Keratinocyte (primary cell): Measurements from ENCODE around the gene LRP1B. TPM values are rescaled to one million over a fixed set of nuclear protein-coding genes. Genes with fewer than 3 reads are reported as not detected.

Source experiments
- DNase-seq: peaks from one replicate; pipeline ENCODE4 v3.0.0-alpha.2; 2011; ENCODE audit warnings: low read depth, missing footprints, low spot score
- FAIRE-seq: peaks from 2 replicates; lab custom pipeline; 2011; peaks lifted over from hg19 to GRCh38; lab: Jason Lieb, UNC
- H2AFZ ChIP-seq: 2 replicates; pipeline ENCODE4 v1.6.0; 2012; ENCODE audit warnings: low read length, control low read depth, inconsistent platforms; ENCODE audit not compliant: control insufficient read depth
- H3K27ac ChIP-seq: 2 replicates; pipeline ENCODE4 v1.5.1; 2011; ENCODE audit warnings: low read length; ENCODE audit not compliant: control insufficient read depth, insufficient read depth
- H3K27me3 ChIP-seq: 3 replicates; pipeline ENCODE4 v1.6.0; 2011; ENCODE audit warnings: low read length; ENCODE audit not compliant: control insufficient read depth, insufficient read depth; ENCODE audit errors: extremely low read depth
- H3K36me3 ChIP-seq, 2 experiments: 2 replicates in 1 of 2; 3 replicates in 1 of 2; pipeline ENCODE4 v1.5.1; 2011; ENCODE audit warnings: low read length in 2 of 2, mild to moderate bottlenecking in 1 of 2; ENCODE audit not compliant: control insufficient read depth in 2 of 2, insufficient read depth in 2 of 2; ENCODE audit errors: extremely low read depth in 1 of 2
- H3K4me1 ChIP-seq: 3 replicates; pipeline ENCODE4 v1.5.1; 2011; ENCODE audit warnings: low read length; ENCODE audit not compliant: control insufficient read depth, insufficient read depth; ENCODE audit errors: extremely low read depth
- H3K4me2 ChIP-seq: 3 replicates; pipeline ENCODE4 v1.6.0; 2011; ENCODE audit warnings: low read depth, low read length; ENCODE audit not compliant: control insufficient read depth, insufficient read depth; ENCODE audit errors: extremely low read depth
- H3K4me3 ChIP-seq, 3 experiments: fragments of 200-600 bp in 1 of 3; sonication (generic) in 1 of 3; 2 replicates in 2 of 3; 3 replicates in 1 of 3; pipeline ENCODE4 v1.5.1; 2011 to 2016; ENCODE audit warnings: low read length in 3 of 3, mild to moderate bottlenecking in 3 of 3, control low read depth in 2 of 3, inconsistent platforms in 1 of 3, low read depth in 1 of 3, mixed read lengths in 1 of 3, mixed run types in 1 of 3, moderate library complexity in 1 of 3; ENCODE audit not compliant: control insufficient read depth in 2 of 3, insufficient read depth in 2 of 3; ENCODE audit errors: extremely low read depth in 1 of 3
- H3K79me2 ChIP-seq: 2 replicates; pipeline ENCODE4 v1.6.0; 2012; ENCODE audit warnings: low read length; ENCODE audit not compliant: control insufficient read depth, insufficient read depth
- H3K9ac ChIP-seq: 3 replicates; pipeline ENCODE4 v1.6.0; 2011; ENCODE audit warnings: low read length; ENCODE audit not compliant: control insufficient read depth, insufficient read depth; ENCODE audit errors: extremely low read depth
- H3K9me1 ChIP-seq: 3 replicates; pipeline ENCODE4 v1.6.0; 2011; ENCODE audit warnings: low read length; ENCODE audit not compliant: control insufficient read depth, insufficient read depth; ENCODE audit errors: extremely low read depth
- H3K9me3 ChIP-seq: 2 replicates; pipeline ENCODE4 v1.5.1; 2012; ENCODE audit warnings: low read depth, low read length; ENCODE audit not compliant: control insufficient read depth
- H4K20me1 ChIP-seq: 3 replicates; pipeline ENCODE4 v1.6.0; 2011; ENCODE audit warnings: low read length; ENCODE audit not compliant: control insufficient read depth, insufficient read depth; ENCODE audit errors: extremely low read depth
- EZH2 ChIP-seq: IDR thresholded peaks from one replicate; pipeline ENCODE4 v1.6.1; 2012; ENCODE audit warnings: inconsistent platforms, mild to moderate bottlenecking, low read length, moderate library complexity
- dilution Hi-C: fragments of 300-500 bp; cut with MboI; formaldehyde crosslinking; loops from one replicate; pipeline ENCODE4 v1.7.0; 2020; ENCODE audit warnings: low sequenced_read_pairs; ENCODE audit not compliant: extremely low pct_ligation_motif_present
- polyA plus RNA-seq, 5 experiments: library from polyadenylated mRNA; depleted of rRNA in 3 of 5; stranded (reverse) in 3 of 5; stranded (forward) in 1 of 5; unstranded in 1 of 5; fragments of >200 nt; gene quantifications; 1 replicate in 1 of 5; 2 replicates in 3 of 5; 3 replicates in 1 of 5; pipeline versions ENCODE4 v1.2.1 to v1.2.3, GENCODE V29; 2011 to 2012; ENCODE audit warnings: missing spikeins in 2 of 5, low read depth in 1 of 5, low replicate concordance in 1 of 5
- TF ChIP-seq, protein P1 (sequence below), 3 experiments: IDR thresholded peaks in 1 of 3; conservative IDR thresholded peaks in 1 of 3; optimal IDR thresholded peaks in 1 of 3; 2 replicates in 2 of 3; 3 replicates in 1 of 3; pipeline versions ENCODE3 to v1.5.1; 2011; ENCODE audit warnings: low read length in 3 of 3, mild to moderate bottlenecking in 3 of 3, moderate library complexity in 2 of 3, control low read depth in 1 of 3, inconsistent platforms in 1 of 3; ENCODE audit not compliant: insufficient read depth in 2 of 3; ENCODE audit errors: extremely low read depth in 1 of 3

Gene LRP1B
- polyA plus RNA-seq, 1 donor (not counting 4 experiments of a cell fraction or from before 2014, with no cell fraction given), result not detected

DNA sequence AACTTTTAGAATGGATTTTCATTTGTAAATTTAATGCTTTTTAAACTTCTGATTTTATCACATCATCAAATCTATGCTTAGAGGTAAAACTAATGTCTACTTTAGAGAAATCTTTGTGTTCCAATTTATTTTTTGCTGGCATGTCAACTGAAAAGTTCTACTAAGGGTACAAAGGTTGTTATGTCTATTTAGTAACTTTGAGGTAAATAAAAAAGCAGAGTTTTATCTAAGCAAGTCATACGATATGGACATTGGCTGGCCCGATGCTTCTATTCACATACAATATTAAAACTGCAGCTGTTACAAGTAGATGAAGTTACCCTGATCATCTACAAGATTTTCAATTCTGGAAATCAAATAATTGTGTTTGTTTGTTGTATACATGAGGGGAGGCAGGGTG, 1575.1 kb downstream of the LRP1B start:
- H3K27me3 ChIP-seq, result no peaks in the 10 kb centered on the region
- H3K9me1 ChIP-seq, result no peaks in the 10 kb centered on the region
- H3K9ac ChIP-seq, result no peak overlapping the region
- no peak overlapping the region for H2AFZ ChIP-seq
- no peaks in the 10 kb centered on the region for H4K20me1 ChIP-seq
- dilution Hi-C loops, result no loop called here
- no peak overlapping the region for H3K4me2 ChIP-seq
- H3K9me3 ChIP-seq, result no peaks in the 10 kb centered on the region
- no peak overlapping the region for H3K27ac ChIP-seq
- H3K4me3 ChIP-seq, result no peak overlapping the region
- no peak for FAIRE-seq
- H3K79me2 ChIP-seq, result no peaks in the 10 kb centered on the region
- no peak for DNase-seq
- TF ChIP-seq EZH2, result no peak
- TF ChIP-seq, protein P1, sequence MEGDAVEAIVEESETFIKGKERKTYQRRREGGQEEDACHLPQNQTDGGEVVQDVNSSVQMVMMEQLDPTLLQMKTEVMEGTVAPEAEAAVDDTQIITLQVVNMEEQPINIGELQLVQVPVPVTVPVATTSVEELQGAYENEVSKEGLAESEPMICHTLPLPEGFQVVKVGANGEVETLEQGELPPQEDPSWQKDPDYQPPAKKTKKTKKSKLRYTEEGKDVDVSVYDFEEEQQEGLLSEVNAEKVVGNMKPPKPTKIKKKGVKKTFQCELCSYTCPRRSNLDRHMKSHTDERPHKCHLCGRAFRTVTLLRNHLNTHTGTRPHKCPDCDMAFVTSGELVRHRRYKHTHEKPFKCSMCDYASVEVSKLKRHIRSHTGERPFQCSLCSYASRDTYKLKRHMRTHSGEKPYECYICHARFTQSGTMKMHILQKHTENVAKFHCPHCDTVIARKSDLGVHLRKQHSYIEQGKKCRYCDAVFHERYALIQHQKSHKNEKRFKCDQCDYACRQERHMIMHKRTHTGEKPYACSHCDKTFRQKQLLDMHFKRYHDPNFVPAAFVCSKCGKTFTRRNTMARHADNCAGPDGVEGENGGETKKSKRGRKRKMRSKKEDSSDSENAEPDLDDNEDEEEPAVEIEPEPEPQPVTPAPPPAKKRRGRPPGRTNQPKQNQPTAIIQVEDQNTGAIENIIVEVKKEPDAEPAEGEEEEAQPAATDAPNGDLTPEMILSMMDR (optimal IDR thresholded peaks at IDR 0.05 in 1 of 3, IDR thresholded peaks at IDR 0.05 in 1 of 3, conservative IDR thresholded peaks at IDR 0.05 in 1 of 3; ENCODE audit: extremely low read depth in 1 of 3, insufficient read depth in 2 of 3, low read length in 3 of 3), result no peak
- H3K36me3 ChIP-seq, result no peaks in the 10 kb centered on the region
- H3K4me1 ChIP-seq, result no peaks in the 10 kb centered on the region

DNA sequence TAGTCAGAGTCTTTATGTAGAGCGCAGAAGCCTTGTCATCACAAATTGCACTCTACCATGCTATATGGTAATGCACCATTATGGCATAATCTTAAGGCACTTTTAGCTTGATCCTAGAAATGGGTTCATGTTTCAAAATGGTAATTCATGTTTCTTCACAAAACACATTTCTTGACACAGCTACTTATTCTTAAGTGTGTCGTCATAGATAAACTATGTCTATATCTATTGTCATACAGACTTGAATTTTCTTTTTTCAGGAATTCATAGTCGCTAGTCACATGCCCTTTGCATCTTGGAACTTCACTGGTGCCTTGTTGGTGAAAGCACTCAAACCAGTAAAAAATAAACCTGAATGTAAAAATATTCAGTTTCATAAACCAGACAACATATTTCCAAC, 1578.2 kb downstream of the LRP1B start:
- Histone ChIP-seq H3K79me2 (no peaks in the 10 kb centered on the region), H3K9me3 (no peaks in the 10 kb centered on the region), H3K27me3 (no peaks in the 10 kb centered on the region), H3K27ac (no peak overlapping the region), H3K9me1 (no peaks in the 10 kb centered on the region), H3K36me3 (no peaks in the 10 kb centered on the region), H3K9ac (no peak overlapping the region), H3K4me3 (no peak overlapping the region), H3K4me1 (no peaks in the 10 kb centered on the region), H4K20me1 (no peaks in the 10 kb centered on the region), H2AFZ (no peak overlapping the region), H3K4me2 (no peak overlapping the region)
- FAIRE-seq, result no peak
- TF ChIP-seq, protein P1 (optimal IDR thresholded peaks at IDR 0.05 in 1 of 3, IDR thresholded peaks at IDR 0.05 in 1 of 3, conservative IDR thresholded peaks at IDR 0.05 in 1 of 3; ENCODE audit: extremely low read depth in 1 of 3, insufficient read depth in 2 of 3, low read length in 3 of 3), result no peak
- no peak for TF ChIP-seq EZH2
- dilution Hi-C loops, result no loop called here
- no peak for DNase-seq
